NB4 (cell line): ENCODE measurements around the gene CYP26B1.

ENCODE experiments used
- CTCF ChIP-seq: IDR thresholded peaks from one replicate; pipeline ENCODE4 v1.5.1; 2012; ENCODE audit warnings: low read depth, low read length
- POLR2A ChIP-seq: IDR thresholded peaks from 2 replicates; pipeline ENCODE4 v1.6.1; 2011; ENCODE audit warnings: mild to moderate bottlenecking; ENCODE audit not compliant: insufficient read length; ENCODE audit errors: extremely low read depth

DNA sequence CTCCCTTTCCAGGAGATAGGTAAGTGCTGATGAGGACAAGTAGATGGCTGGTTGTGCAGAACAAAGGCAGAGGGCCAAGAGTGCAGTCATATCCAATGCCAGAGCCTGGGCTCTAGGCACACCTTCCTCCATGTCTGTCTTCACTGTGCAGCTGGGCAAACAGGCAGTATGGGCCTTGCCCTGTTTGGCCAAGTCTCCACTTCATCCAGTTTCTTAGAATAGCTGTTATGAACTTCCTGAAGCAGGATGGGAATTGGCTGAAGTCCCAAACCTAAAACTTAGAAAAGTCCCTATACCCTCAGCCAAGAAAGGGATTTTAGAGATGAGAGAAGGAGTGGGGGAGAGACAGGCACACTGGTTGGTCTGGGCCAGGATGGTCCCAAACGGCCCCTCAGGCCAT lies 37.5 kb upstream of the CYP26B1 start:
- TF ChIP-seq CTCF (no peak), POLR2A (no peak)
